GM08714 (cell line): ENCODE results near the gene RHBG.
"Not testable (repeated sequence)": the region's sequence is repeated elsewhere in the genome, so short reads cannot be mapped to it uniquely, and the experiment has no call there.

Experiments
- H3K4me3 ChIP-seq: fragments of 200-500 bp; sonication (Bioruptor generic); 2 replicates; pipeline ENCODE4 v1.5.1; 2014; ENCODE audit warnings: mild to moderate bottlenecking, low read length, inconsistent platforms
- ZNF274 ChIP-seq: IDR thresholded peaks from 2 replicates; pipeline ENCODE4 v1.6.1; 2012; ENCODE audit warnings: mild to moderate bottlenecking, low read depth, low read length

The RHBG gene, protein sequence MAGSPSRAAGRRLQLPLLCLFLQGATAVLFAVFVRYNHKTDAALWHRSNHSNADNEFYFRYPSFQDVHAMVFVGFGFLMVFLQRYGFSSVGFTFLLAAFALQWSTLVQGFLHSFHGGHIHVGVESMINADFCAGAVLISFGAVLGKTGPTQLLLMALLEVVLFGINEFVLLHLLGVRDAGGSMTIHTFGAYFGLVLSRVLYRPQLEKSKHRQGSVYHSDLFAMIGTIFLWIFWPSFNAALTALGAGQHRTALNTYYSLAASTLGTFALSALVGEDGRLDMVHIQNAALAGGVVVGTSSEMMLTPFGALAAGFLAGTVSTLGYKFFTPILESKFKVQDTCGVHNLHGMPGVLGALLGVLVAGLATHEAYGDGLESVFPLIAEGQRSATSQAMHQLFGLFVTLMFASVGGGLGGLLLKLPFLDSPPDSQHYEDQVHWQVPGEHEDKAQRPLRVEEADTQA

DNA sequence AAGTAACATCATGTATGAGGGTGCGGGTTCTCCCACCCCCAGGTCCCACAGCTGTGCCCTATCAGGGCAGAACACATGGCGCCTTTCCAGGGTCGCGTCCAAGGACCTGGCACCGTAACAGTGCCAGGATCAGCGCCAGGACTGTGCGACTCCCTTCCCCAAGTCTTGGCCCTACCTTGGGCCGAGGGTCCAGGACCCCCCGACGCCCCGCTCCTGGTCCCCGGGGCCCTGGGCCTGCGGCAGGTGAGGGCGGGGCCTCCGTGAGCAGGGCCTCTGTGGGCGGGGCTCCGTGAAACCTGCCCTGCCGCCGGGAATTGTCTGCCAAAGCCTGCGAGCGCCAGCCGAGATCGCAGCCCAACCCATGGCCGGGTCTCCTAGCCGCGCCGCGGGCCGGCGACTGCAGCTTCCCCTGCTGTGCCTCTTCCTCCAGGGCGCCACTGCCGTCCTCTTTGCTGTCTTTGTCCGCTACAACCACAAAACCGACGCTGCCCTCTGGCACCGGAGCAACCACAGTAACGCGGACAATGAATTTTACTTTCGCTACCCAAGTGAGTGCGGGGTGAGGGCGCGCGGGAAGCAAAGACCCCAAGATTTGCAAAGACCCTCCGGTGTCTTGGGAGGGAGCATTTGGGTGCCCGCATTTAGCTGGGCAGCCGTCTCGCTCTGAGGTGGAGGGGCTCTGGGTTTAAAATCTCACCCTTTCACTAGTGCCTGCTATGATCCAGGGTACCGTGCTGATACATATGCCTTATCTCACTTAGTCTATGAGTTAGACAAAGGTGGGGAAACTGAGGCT is at the start of gene RHBG:
Gene RHBG, plus strand, starts transcription at position 323 of the 796 bp plus-strand sequence. Its CDS starts 39 bp downstream, at position 362.
- no peak for TF ChIP-seq ZNF274
- H3K4me3 ChIP-seq: no peak within 1 kb of the TSS

- no peak for TF ChIP-seq ZNF274
- no peak overlapping the region for H3K4me3 ChIP-seq
These were observed 49.3 kb upstream of the RHBG start for GRCh38 chr1:156319664-156320063.

DNA sequence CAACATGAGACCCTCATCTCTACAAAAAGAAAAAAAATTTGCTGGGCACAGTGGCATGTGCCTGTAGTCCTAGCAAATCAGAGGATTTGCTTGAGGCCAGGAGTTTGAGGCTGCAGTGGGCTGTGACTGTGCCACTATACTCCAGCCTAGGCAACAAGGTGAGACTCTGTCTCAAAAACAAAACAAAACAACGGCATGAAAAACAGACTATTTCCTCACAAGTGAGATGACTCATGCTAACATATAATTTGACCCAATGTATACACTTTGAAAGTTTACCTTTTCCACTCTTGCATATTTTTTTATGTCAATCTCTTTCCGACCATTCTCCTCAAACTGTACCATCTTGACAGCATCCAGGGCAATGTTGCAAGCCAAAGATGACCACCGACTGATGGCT is 48.5 kb upstream of the RHBG start:
- no peak for TF ChIP-seq ZNF274
- no peak overlapping the region for H3K4me3 ChIP-seq

DNA sequence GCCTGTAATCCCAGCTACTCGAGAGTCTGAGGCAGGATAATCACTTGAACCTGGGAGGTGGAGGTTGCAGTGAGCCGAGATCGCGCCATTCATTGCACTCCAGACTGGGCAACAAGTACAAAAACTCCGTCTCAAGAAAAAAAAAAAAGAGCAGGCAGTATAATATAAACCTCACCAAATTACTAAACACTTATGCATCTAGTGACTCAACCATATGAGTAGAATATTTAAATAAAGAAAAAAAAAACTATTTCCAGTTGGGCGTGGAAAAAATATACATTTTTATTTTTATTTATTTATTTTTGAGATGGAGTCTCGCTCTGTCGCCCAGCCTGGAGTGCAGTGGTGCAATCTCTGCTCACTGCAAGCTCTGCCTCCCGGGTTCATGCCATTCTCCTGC is 45.8 kb upstream of the RHBG start:
- H3K4me3 ChIP-seq: not testable (repeated sequence)

DNA sequence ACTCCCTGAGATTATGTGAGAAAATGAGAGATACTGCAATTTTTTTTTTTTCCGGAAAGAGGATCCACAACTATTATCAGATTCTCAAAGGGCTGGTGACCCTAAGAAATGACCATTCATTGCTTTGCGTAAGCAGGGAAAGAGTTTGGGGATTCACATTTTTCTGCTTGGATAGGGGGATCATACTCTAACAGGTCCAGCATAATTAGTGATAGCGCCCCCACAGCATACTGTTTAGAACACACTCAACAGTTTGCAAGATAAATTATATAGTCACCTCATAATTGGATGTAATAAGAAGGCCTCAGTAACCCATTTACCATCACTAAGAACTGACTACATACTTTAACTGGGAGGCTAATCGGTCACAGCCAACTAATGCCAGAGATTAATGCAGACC is 32.8 kb upstream of the RHBG start:
- no peak for TF ChIP-seq ZNF274
- H3K4me3 ChIP-seq: peak overlapping the region; percentile 96

- H3K4me3 ChIP-seq: peak overlapping the region; percentile 96
- no peak for TF ChIP-seq ZNF274
These were observed 31.7 kb upstream of the RHBG start for GRCh38 chr1:156337052-156337887.

DNA sequence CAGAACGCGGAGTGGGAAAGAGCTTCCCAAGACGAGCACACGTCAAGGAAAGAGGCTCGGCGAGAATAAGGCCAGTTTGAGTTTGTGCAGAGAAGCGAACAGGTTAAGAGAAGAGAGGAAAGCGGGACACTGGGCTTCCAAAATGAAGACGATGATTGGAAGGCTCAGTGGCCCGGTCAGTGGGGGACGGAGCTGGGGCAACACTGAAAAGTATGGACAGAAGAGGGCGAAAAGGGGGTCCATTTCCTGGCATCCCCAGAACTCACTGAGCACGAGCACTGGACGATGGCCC is 31.2 kb upstream of the RHBG start:
- TF ChIP-seq ZNF274: no peak

DNA sequence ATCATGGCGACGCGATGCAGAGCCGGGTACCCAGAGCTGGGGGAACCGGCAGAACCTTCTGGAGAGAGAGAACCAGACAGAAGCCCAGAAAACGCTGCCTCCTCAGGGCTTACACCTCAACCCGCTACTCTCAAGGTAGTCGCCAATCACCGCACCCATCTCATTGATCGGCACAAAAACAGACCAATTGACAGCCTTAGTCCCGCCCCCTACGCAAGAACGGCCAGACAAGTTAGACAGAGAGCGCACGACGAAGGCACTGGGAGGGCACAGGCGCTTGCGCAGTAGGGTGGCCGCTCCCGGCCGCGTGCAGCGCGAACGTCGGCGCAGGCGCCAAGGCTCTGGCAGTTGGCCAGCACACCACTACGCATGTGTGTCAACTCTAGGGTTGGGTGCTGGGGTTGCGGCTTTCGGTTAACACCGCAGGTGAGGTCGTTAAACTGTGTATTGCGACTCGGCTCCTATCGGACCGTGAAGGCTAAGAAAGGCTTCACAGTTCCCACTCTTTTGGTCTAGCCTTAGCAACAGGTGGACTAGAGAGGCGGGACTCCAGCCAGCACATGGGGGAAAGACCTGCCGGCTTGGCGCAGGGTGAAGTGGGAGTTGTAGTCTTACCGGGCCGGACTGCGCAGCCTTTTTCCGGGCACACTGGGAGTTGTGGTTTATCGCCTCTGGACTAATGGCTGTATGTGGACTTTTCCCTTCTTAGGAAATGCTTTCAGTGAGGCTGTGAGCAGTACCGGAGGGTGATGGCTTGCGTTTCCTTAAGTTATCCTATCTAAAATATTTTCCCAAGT is 30.6 kb upstream of the RHBG start, which contains the start of the genes CCT3 and TSACC:
Gene CCT3, minus strand, starts transcription at position 113 of the 797 bp plus-strand sequence. Its CDS starts 108 bp downstream, at position 5.
Gene TSACC, plus strand, starts transcription at position 347 of the 797 bp plus-strand sequence. CDS start 1,232 bp downstream, outside the sequence.
- peak within 1 kb of the TSS; percentile 96 for H3K4me3 ChIP-seq
- TF ChIP-seq ZNF274: no peak

More for the DNA sequence above, 31.2 kb upstream of the RHBG start:
- peak overlapping the region; percentile 96 for H3K4me3 ChIP-seq

GRCh38 chr1:156342166-156342955 is 26.6 kb upstream of the RHBG start:
- H3K4me3 ChIP-seq: no peak overlapping the region
- no peak for TF ChIP-seq ZNF274

- no peak overlapping the region for H3K4me3 ChIP-seq
- no peak for TF ChIP-seq ZNF274
These were observed 24.6 kb upstream of the RHBG start for GRCh38 chr1:156344409-156344808.

GRCh38 chr1:156346035-156346434 is 23.0 kb upstream of the RHBG start:
- not testable (repeated sequence) for H3K4me3 ChIP-seq

GRCh38 chr1:156346636-156347035 is 22.4 kb upstream of the RHBG start:
- TF ChIP-seq ZNF274: no peak
- H3K4me3 ChIP-seq: no peak overlapping the region

DNA sequence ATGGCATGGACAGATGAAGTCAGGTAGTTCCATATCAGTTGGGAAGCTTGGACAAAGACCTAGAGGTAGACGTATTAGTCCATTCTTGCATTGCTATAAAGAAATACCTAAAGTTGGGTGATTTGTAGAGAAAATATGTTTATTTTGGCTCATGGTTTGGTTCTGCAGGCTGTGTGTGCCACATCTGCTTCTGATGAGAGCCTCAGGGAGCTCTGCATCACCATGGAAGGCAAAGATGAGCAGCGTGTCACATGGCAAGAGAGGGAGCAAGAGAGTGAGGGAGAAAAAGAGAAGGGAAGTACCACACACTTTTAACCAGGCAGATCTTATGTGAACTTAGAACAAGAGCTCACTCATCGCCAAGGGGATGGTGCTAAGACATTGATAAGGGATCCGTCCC is 21.7 kb upstream of the RHBG start:
- no peak for TF ChIP-seq ZNF274

DNA sequence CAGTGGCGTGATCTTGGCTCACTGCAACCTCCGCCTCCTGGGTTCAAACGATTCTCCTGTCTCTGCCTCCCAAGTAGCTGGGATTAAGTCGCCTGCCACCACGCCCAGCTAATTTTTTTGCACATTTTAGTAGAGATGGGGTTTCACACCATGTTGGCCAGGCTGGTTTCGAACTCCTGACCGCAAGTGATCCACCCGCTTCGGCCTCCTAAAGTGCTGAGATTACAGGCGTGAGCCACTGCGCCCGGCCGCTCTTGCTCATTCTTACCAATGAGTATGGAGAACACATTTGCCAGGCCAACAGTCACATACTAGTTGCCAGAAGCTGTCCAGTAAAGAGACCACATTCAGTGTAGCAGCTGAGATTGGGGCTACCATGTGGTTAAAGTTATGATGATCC is 16.5 kb upstream of the RHBG start:
- not testable (repeated sequence) for H3K4me3 ChIP-seq

More for the DNA sequence above, 21.7 kb upstream of the RHBG start:
- H3K4me3 ChIP-seq: no peak overlapping the region
